GM23338 (cell line): ENCODE results near the gene PALMD. TPM values are rescaled to one million over a fixed set of nuclear protein-coding genes. Genes with fewer than 3 reads are reported as not detected.

ENCODE experiments used
- ATAC-seq: fragments of 200-7000 bp; cut with Tn5 transposase; 3 replicates; pipeline ENCODE4 v1.9.1; 2020
- DNase-seq: peaks from one replicate; pipeline ENCODE4 v3.0.0-alpha.2; 2015; ENCODE audit warnings: low spot score
- H2AFZ ChIP-seq: fragments of 200-600 bp; sonication (generic); 2 replicates; pipeline ENCODE4 v1.8.0; 2016; ENCODE audit warnings: antibody characterized with exemption, mild to moderate bottlenecking, moderate library complexity
- H3F3A ChIP-seq: fragments of 200-600 bp; sonication (generic); replicated peaks from 2 replicates; pipeline ENCODE4 v1.8.0; 2017; ENCODE audit warnings: antibody characterized with exemption, mixed run types, low read depth
- H3K27ac ChIP-seq: fragments of 200-600 bp; sonication (generic); 2 replicates; pipeline ENCODE4 v1.6.1; 2016; ENCODE audit warnings: low read depth
- H3K27me3 ChIP-seq: fragments of 200-600 bp; sonication (generic); 2 replicates; pipeline ENCODE4 v1.8.0; 2016; ENCODE audit warnings: mild to moderate bottlenecking, mixed run types, moderate library complexity; ENCODE audit not compliant: insufficient read depth
- H3K36me3 ChIP-seq: fragments of 200-600 bp; sonication (generic); 2 replicates; pipeline ENCODE4 v1.8.0; 2016; ENCODE audit warnings: mild to moderate bottlenecking; ENCODE audit not compliant: insufficient read depth
- H3K4me1 ChIP-seq: fragments of 200-600 bp; sonication (generic); 2 replicates; pipeline ENCODE4 v1.8.0; 2016; ENCODE audit warnings: mild to moderate bottlenecking, moderate library complexity; ENCODE audit not compliant: insufficient read depth
- H3K4me2 ChIP-seq: fragments of 200-600 bp; sonication (generic); 2 replicates; pipeline ENCODE4 v1.7.1; 2017; ENCODE audit warnings: mixed run types
- H3K4me3 ChIP-seq: fragments of 200-600 bp; sonication (generic); 2 replicates; pipeline ENCODE4 v1.6.1; 2016; ENCODE audit warnings: mixed run types
- H3K79me2 ChIP-seq: fragments of 200-600 bp; sonication (generic); replicated peaks from 2 replicates; pipeline ENCODE4 v1.8.0; 2017; ENCODE audit warnings: mild to moderate bottlenecking; ENCODE audit not compliant: insufficient read depth
- H3K9me2 ChIP-seq: fragments of 200-600 bp; sonication (generic); 2 replicates; pipeline ENCODE4 v1.8.0; 2017; ENCODE audit not compliant: insufficient read depth
- H4K20me1 ChIP-seq: fragments of 200-600 bp; sonication (generic); replicated peaks from 2 replicates; pipeline ENCODE4 v1.8.0; 2017; ENCODE audit warnings: mild to moderate bottlenecking; ENCODE audit not compliant: insufficient read depth
- H3K27ac Mint-ChIP-seq: 2 replicates; pipeline ENCODE4 v1.8.0; 2020; ENCODE audit warnings: inconsistent platforms, mild to moderate bottlenecking, moderate library complexity, mixed read lengths
- H3K27me3 Mint-ChIP-seq: 3 replicates; pipeline ENCODE4 v1.8.0; 2022; ENCODE audit warnings: low read depth, mild to moderate bottlenecking, moderate library complexity, mixed read lengths, inconsistent platforms; ENCODE audit not compliant: insufficient read depth, poor library complexity
- H3K36me3 Mint-ChIP-seq: 3 replicates; pipeline ENCODE4 v1.8.0; 2021; ENCODE audit warnings: low read depth, mild to moderate bottlenecking, inconsistent platforms, moderate library complexity, mixed read lengths
- H3K4me1 Mint-ChIP-seq: 3 replicates; pipeline ENCODE4 v1.8.0; 2020; ENCODE audit warnings: mild to moderate bottlenecking, inconsistent platforms, mixed read lengths
- H3K4me3 Mint-ChIP-seq: 3 replicates; pipeline ENCODE4 v1.8.0; 2021; ENCODE audit warnings: moderate library complexity, mild to moderate bottlenecking, inconsistent platforms, mixed read lengths
- H3K9me3 Mint-ChIP-seq: 3 replicates; pipeline ENCODE4 v1.8.0; 2020; ENCODE audit warnings: moderate library complexity, mild to moderate bottlenecking, inconsistent platforms, mixed read lengths
- CREB1 ChIP-seq: fragments of 250-450 bp; sonication (Bioruptor Pico); IDR thresholded peaks from 2 replicates; pipeline ENCODE4 v1.5.0; 2020; ENCODE audit warnings: low read depth, mild to moderate bottlenecking, moderate library complexity
- ETS1 ChIP-seq: IDR thresholded peaks from 2 replicates; pipeline ENCODE4 v1.6.1; 2016; ENCODE audit warnings: antibody characterized with exemption
- POLR2AphosphoS5 ChIP-seq: IDR thresholded peaks from 2 replicates; pipeline ENCODE4 v1.6.1; 2016; ENCODE audit warnings: antibody characterized with exemption, low read depth
- STAT1 ChIP-seq: IDR thresholded peaks from one replicate; pipeline ENCODE4 v1.6.1; 2016; ENCODE audit warnings: antibody characterized with exemption; ENCODE audit not compliant: unreplicated experiment
- ZNF462 ChIP-seq: fragments of 250-450 bp; sonication (Bioruptor Pico); IDR thresholded peaks from 2 replicates; pipeline ENCODE4 v1.5.0; 2020; ENCODE audit warnings: mild to moderate bottlenecking, moderate library complexity
- polyA plus RNA-seq: library from polyadenylated mRNA; unstranded; fragments of >200 nt; fragmentation: Nextera tagmentation; extraction: Ambion mirVana; gene quantifications from 2 replicates; pipeline ENCODE4 v1.2.1, GENCODE V29; 2016
- total RNA-seq: library from RNA; depleted of rRNA; stranded (reverse); fragments of >200 nt; shearing (Covaris generic); gene quantifications from 2 replicates; pipeline ENCODE4 v1.2.3, GENCODE V29; 2014
- TF ChIP-seq, protein P1 (sequence below), 2 experiments: fragments of 200-600 bp in 1 of 2; sonication (generic) in 1 of 2; conservative IDR thresholded peaks; 2 replicates each; pipeline versions ENCODE4 v1.5.1 to v1.6.1; 2016 to 2017; ENCODE audit warnings: antibody characterized with exemption in 2 of 2, low read depth in 2 of 2, mild to moderate bottlenecking in 2 of 2, moderate library complexity in 1 of 2

Gene PALMD
- total and polyA plus RNA-seq, 2 experiments from 2014 or later, result not detected

DNA sequence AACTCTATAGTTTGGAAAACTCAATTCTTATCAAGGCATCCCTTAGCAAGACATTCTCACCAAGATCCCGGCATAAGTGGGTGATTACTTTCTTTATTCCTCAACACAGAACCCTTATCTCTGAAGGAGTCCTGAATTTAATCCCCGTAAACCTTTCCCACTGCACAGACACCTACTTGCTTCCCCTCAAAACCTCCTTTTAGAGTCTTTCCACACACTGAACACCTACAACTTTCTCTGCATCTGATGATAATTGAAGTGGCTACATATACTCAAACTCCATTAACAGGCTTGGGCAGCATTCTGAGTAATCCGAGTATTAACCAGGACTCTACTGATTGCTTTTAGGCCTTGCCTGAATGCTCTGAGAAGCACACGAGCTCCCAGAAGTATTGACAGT lies 23.5 kb downstream of the PALMD start:
- no peaks in the 10 kb centered on the region for H3K79me2 ChIP-seq
- no peaks in the 10 kb centered on the region for H3K36me3 Mint-ChIP-seq
- DNase-seq, result no peak
- no peak overlapping the region for H3K4me2 ChIP-seq
- H3K36me3 ChIP-seq, result no peaks in the 10 kb centered on the region
- no peaks in the 10 kb centered on the region for H3F3A ChIP-seq
- H3K9me3 Mint-ChIP-seq, result no peaks in the 10 kb centered on the region
- H3K9me2 ChIP-seq, result no peaks in the 10 kb centered on the region
- H2AFZ ChIP-seq, result no peak overlapping the region
- no peak overlapping the region for H3K4me3 ChIP-seq
- H3K4me1 Mint-ChIP-seq, result peaks cover 14% of the 10 kb centered on the region
- H3K27me3 ChIP-seq, result no peaks in the 10 kb centered on the region
- H3K4me3 Mint-ChIP-seq, result no peak overlapping the region
- peaks cover 7% of the 10 kb centered on the region for H3K4me1 ChIP-seq
- H3K27me3 Mint-ChIP-seq, result no peaks in the 10 kb centered on the region
- no peak overlapping the region for H3K27ac Mint-ChIP-seq
- no peak for TF ChIP-seq ETS1
- no peak for TF ChIP-seq CREB1 (CRISPR knock-in tag)
- TF ChIP-seq, protein P1, sequence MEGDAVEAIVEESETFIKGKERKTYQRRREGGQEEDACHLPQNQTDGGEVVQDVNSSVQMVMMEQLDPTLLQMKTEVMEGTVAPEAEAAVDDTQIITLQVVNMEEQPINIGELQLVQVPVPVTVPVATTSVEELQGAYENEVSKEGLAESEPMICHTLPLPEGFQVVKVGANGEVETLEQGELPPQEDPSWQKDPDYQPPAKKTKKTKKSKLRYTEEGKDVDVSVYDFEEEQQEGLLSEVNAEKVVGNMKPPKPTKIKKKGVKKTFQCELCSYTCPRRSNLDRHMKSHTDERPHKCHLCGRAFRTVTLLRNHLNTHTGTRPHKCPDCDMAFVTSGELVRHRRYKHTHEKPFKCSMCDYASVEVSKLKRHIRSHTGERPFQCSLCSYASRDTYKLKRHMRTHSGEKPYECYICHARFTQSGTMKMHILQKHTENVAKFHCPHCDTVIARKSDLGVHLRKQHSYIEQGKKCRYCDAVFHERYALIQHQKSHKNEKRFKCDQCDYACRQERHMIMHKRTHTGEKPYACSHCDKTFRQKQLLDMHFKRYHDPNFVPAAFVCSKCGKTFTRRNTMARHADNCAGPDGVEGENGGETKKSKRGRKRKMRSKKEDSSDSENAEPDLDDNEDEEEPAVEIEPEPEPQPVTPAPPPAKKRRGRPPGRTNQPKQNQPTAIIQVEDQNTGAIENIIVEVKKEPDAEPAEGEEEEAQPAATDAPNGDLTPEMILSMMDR (conservative IDR thresholded peaks at IDR 0.05; ENCODE audit: low read depth in 2 of 2), result no peak
- no peak for ATAC-seq
- no peaks in the 10 kb centered on the region for H4K20me1 ChIP-seq
- H3K27ac ChIP-seq, result no peak overlapping the region

- H3K4me3 ChIP-seq, result no peak overlapping the region
- no peak overlapping the region for H3K27ac Mint-ChIP-seq
- no peaks in the 10 kb centered on the region for H3K27me3 ChIP-seq
- H3K4me2 ChIP-seq, result no peak overlapping the region
- no peaks in the 10 kb centered on the region for H3K36me3 ChIP-seq
- H3F3A ChIP-seq, result no peaks in the 10 kb centered on the region
- peaks cover 14% of the 10 kb centered on the region for H3K4me1 Mint-ChIP-seq
- H4K20me1 ChIP-seq, result no peaks in the 10 kb centered on the region
- no peaks in the 10 kb centered on the region for H3K27me3 Mint-ChIP-seq
- no peaks in the 10 kb centered on the region for H3K9me3 Mint-ChIP-seq
- H2AFZ ChIP-seq, result no peak overlapping the region
- H3K4me3 Mint-ChIP-seq, result no peak overlapping the region
- H3K9me2 ChIP-seq, result no peaks in the 10 kb centered on the region
- H3K36me3 Mint-ChIP-seq, result no peaks in the 10 kb centered on the region
- ATAC-seq (no peak), DNase-seq (no peak)
- no peaks in the 10 kb centered on the region for H3K79me2 ChIP-seq
- H3K27ac ChIP-seq, result no peak overlapping the region
- peaks cover 7% of the 10 kb centered on the region for H3K4me1 ChIP-seq
- TF ChIP-seq ZNF462 (no peak), STAT1 (no peak), POLR2AphosphoS5 (no peak)
- TF ChIP-seq, protein P1 (conservative IDR thresholded peaks at IDR 0.05; ENCODE audit: low read depth in 2 of 2), result no peak
Measured at GRCh38 chr1:99669821-99670220, 23.9 kb downstream of the PALMD start.
